H1 (cell line): ENCODE data around the gene BPHL. TPM values are rescaled to one million over a fixed set of nuclear protein-coding genes. Genes with fewer than 3 reads are reported as not detected.

Experiments
- CTCF ChIA-PET: fragments of 300-600 bp; sonication (Branson Sonifier 250); formaldehyde crosslinking; loops from one replicate; lab custom pipeline; 2021; ENCODE audit not compliant: partially characterized antibody; lab: Charles Lee
- POLR2A ChIA-PET: fragments of 300-600 bp; sonication (Branson Sonifier 250); formaldehyde crosslinking; loops from one replicate; lab custom pipeline; 2021; ENCODE audit warnings: inconsistent platforms; ENCODE audit not compliant: partially characterized antibody; lab: Charles Lee
- DNase-seq, 2 experiments: peaks; one replicate each; pipeline versions ENCODE4 v3.0.0 to v3.0.0-alpha.2; 2010 to 2022; ENCODE audit warnings: low spot score in 2 of 2, low read depth in 1 of 2, mixed read lengths in 1 of 2
- FAIRE-seq: peaks from 2 replicates; lab custom pipeline; 2011; peaks lifted over from hg19 to GRCh38; lab: Jason Lieb, UNC
- H2AFZ ChIP-seq: 2 replicates; pipeline ENCODE4 v1.8.1; 2012; ENCODE audit warnings: low read length, inconsistent platforms
- H2AK5ac ChIP-seq: 2 replicates; pipeline ENCODE4 v1.6.1; 2013; ENCODE audit warnings: low read depth, low read length
- H2BK120ac ChIP-seq: replicated peaks from 2 replicates; pipeline ENCODE3; 2013; ENCODE audit warnings: low read depth, low read length, inconsistent platforms
- H2BK12ac ChIP-seq: 2 replicates; pipeline ENCODE4 v1.6.1; 2013; ENCODE audit warnings: low read depth, low read length
- H2BK15ac ChIP-seq: 2 replicates; pipeline ENCODE4 v1.6.1; 2013; ENCODE audit warnings: low read length
- H2BK20ac ChIP-seq: 2 replicates; pipeline ENCODE4 v1.6.1; 2013; ENCODE audit warnings: low read length
- H2BK5ac ChIP-seq: 2 replicates; pipeline ENCODE4 v1.6.1; 2013; ENCODE audit warnings: low read depth, low read length
- H3K14ac ChIP-seq: 2 replicates; pipeline ENCODE4 v1.6.1; 2013; ENCODE audit warnings: inconsistent platforms; ENCODE audit not compliant: insufficient read length
- H3K18ac ChIP-seq: 2 replicates; pipeline ENCODE4 v1.6.1; 2013; ENCODE audit warnings: low read length; ENCODE audit errors: extremely low read depth
- H3K23ac ChIP-seq: 2 replicates; pipeline ENCODE4 v1.6.1; 2013; ENCODE audit warnings: inconsistent platforms; ENCODE audit not compliant: insufficient read length
- H3K23me2 ChIP-seq: 2 replicates; pipeline ENCODE4 v1.6.1; 2013; ENCODE audit warnings: low read depth, low read length
- H3K27ac ChIP-seq: 2 replicates; pipeline ENCODE4 v1.6.1; 2011; ENCODE audit warnings: low read depth, low read length, inconsistent platforms
- H3K27me3 ChIP-seq, 4 experiments: replicated peaks in 1 of 4; 1 replicate in 1 of 4; 2 replicates in 3 of 4; pipeline versions ENCODE4 v1.6.1 to v1.8.1; 2011 to 2013; ENCODE audit warnings: low read length in 3 of 4, mild to moderate bottlenecking in 3 of 4, inconsistent platforms in 2 of 4, mixed read lengths in 2 of 4, moderate library complexity in 1 of 4; ENCODE audit not compliant: control insufficient read depth in 3 of 4, insufficient read depth in 3 of 4; ENCODE audit errors: extremely low read depth in 1 of 4
- H3K36me3 ChIP-seq, 4 experiments: 2 replicates each; pipeline versions ENCODE4 v1.6.1 to v1.8.1; 2011 to 2013; ENCODE audit warnings: mild to moderate bottlenecking in 4 of 4, low read length in 3 of 4, moderate library complexity in 2 of 4, control low read depth in 1 of 4, inconsistent platforms in 1 of 4; ENCODE audit not compliant: insufficient read depth in 4 of 4, control insufficient read depth in 2 of 4
- H3K4ac ChIP-seq: replicated peaks from 2 replicates; pipeline ENCODE3; 2013; ENCODE audit warnings: low read length, low read depth, mixed read lengths, inconsistent platforms; ENCODE audit not compliant: insufficient read length
- H3K4me1 ChIP-seq, 4 experiments: replicated peaks in 1 of 4; 1 replicate in 1 of 4; 2 replicates in 3 of 4; pipeline versions ENCODE4 v1.6.1 to v1.8.1; 2011 to 2013; ENCODE audit warnings: low read length in 3 of 4, inconsistent platforms in 2 of 4, mixed read lengths in 1 of 4; ENCODE audit not compliant: insufficient read depth in 4 of 4, control insufficient read depth in 3 of 4
- H3K4me2 ChIP-seq, 2 experiments: 2 replicates each; pipeline versions ENCODE4 v1.6.1 to v1.8.1; 2011 to 2013; ENCODE audit warnings: low read depth in 2 of 2, low read length in 2 of 2, control low read depth in 1 of 2, inconsistent platforms in 1 of 2, mild to moderate bottlenecking in 1 of 2; ENCODE audit not compliant: insufficient read depth in 1 of 2
- H3K4me3 ChIP-seq, 4 experiments: fragments of 200-600, 300-600 bp in 1 of 4; sonication (generic), shearing (Covaris generic), sonication (Bioruptor Twin) in 1 of 4; 2 replicates each; pipeline versions ENCODE4 v1.5.1 to v1.8.1; 2011 to 2016; ENCODE audit warnings: low read length in 4 of 4, low read depth in 3 of 4, control low read depth in 2 of 4, inconsistent platforms in 2 of 4, mild to moderate bottlenecking in 2 of 4, mixed read lengths in 1 of 4, moderate library complexity in 1 of 4; ENCODE audit not compliant: insufficient read depth in 2 of 4; ENCODE audit errors: extremely low read depth in 1 of 4
- H3K56ac ChIP-seq: replicated peaks from 2 replicates; pipeline ENCODE3; 2013; ENCODE audit warnings: low read depth, mild to moderate bottlenecking, mixed read lengths, low read length, inconsistent platforms; ENCODE audit not compliant: insufficient read length
- H3K79me1 ChIP-seq: 2 replicates; pipeline ENCODE4 v1.6.1; 2013; ENCODE audit warnings: low read depth, low read length, control low read depth
- H3K79me2 ChIP-seq, 2 experiments: 2 replicates each; pipeline versions ENCODE4 v1.6.1 to v1.8.1; 2012 to 2013; ENCODE audit warnings: low read length in 2 of 2, mild to moderate bottlenecking in 2 of 2, inconsistent platforms in 1 of 2; ENCODE audit not compliant: insufficient read depth in 2 of 2, control insufficient read depth in 1 of 2
- H3K9ac ChIP-seq, 4 experiments: replicated peaks in 1 of 4; 1 replicate in 1 of 4; 2 replicates in 3 of 4; pipeline versions ENCODE4 v1.6.1 to v1.8.1; 2011 to 2013; ENCODE audit warnings: low read depth in 3 of 4, low read length in 3 of 4, control low read depth in 2 of 4, mild to moderate bottlenecking in 2 of 4, moderate library complexity in 2 of 4, inconsistent platforms in 1 of 4; ENCODE audit errors: extremely low read depth in 1 of 4
- H3K9me3 ChIP-seq, 2 experiments: 2 replicates each; pipeline versions ENCODE4 v1.6.1 to v1.8.1; 2012 to 2013; ENCODE audit warnings: mild to moderate bottlenecking in 2 of 2, moderate library complexity in 2 of 2, control low read depth in 1 of 2, inconsistent platforms in 1 of 2, low read depth in 1 of 2, low read length in 1 of 2, mixed read lengths in 1 of 2; ENCODE audit not compliant: insufficient read depth in 2 of 2
- H4K20me1 ChIP-seq, 2 experiments: replicated peaks in 1 of 2; 2 replicates each; pipeline versions ENCODE3 to v1.8.1; 2011 to 2013; ENCODE audit warnings: inconsistent platforms in 2 of 2, low read length in 2 of 2, mild to moderate bottlenecking in 1 of 2; ENCODE audit not compliant: insufficient read depth in 2 of 2, control insufficient read depth in 1 of 2
- H4K5ac ChIP-seq: 2 replicates; pipeline ENCODE4 v1.6.1; 2013; ENCODE audit warnings: low read length, low read depth, mixed read lengths, inconsistent platforms; ENCODE audit not compliant: insufficient read length
- H4K8ac ChIP-seq: 2 replicates; pipeline ENCODE4 v1.8.0; 2013; ENCODE audit warnings: mild to moderate bottlenecking, moderate library complexity, low read length, inconsistent platforms; ENCODE audit not compliant: insufficient read depth; ENCODE audit errors: extremely low read depth
- H4K91ac ChIP-seq: replicated peaks from 2 replicates; pipeline ENCODE3; 2013; ENCODE audit warnings: low read length, mixed read lengths, inconsistent platforms; ENCODE audit not compliant: insufficient read length
- BRCA1 ChIP-seq: IDR thresholded peaks from 2 replicates; pipeline ENCODE4 v1.6.1; 2012; ENCODE audit warnings: low read depth, low read length, improper control_type of control experiment
- CHD2 ChIP-seq: IDR thresholded peaks from 2 replicates; pipeline ENCODE4 v1.6.1; 2012; ENCODE audit warnings: low read length, improper control_type of control experiment
- EGR1 ChIP-seq: IDR thresholded peaks from 2 replicates; pipeline ENCODE4 v1.6.1; 2011; ENCODE audit warnings: low read depth, low read length, borderline replicate concordance
- PHF8 ChIP-seq: fragments of 200-600 bp; sonication (generic); conservative IDR thresholded peaks from 2 replicates; pipeline ENCODE4 v1.7.1; 2012; ENCODE audit warnings: low read depth, mild to moderate bottlenecking, inconsistent platforms, low read length, moderate library complexity
- POLR2A ChIP-seq, 2 experiments: IDR thresholded peaks; 1 replicate in 1 of 2; 2 replicates in 1 of 2; pipeline ENCODE4 v1.6.1; 2011; ENCODE audit warnings: low read depth in 2 of 2, low read length in 2 of 2, mild to moderate bottlenecking in 2 of 2; ENCODE audit errors: control extremely low read depth in 1 of 2
- RXRA ChIP-seq: IDR thresholded peaks from 2 replicates; pipeline ENCODE4 v1.6.1; 2011; ENCODE audit warnings: low read depth, mild to moderate bottlenecking, low read length, moderate library complexity; ENCODE audit not compliant: insufficient read depth
- SIRT6 ChIP-seq: IDR thresholded peaks from one replicate; pipeline ENCODE4 v1.7.1; 2012; ENCODE audit warnings: low read length, inconsistent platforms
- SP1 ChIP-seq: IDR thresholded peaks from 2 replicates; pipeline ENCODE4 v1.6.1; 2011; ENCODE audit warnings: low read depth, low read length
- WGBS, 2 experiments: shearing (Covaris generic) in 1 of 2; methylation state at CpG; one replicate each; pipeline versions ENCODE4 v1.1.6 to v1.1.7; 2013 to 2015; ENCODE audit warnings: low lambda C conversion rate in 2 of 2, mixed read lengths in 2 of 2, inconsistent platforms in 1 of 2, low coverage in 1 of 2, missing lambda C conversion rate in 1 of 2; ENCODE audit not compliant: insufficient replicate concordance in 2 of 2, insufficient coverage in 1 of 2, insufficient read length in 1 of 2; ENCODE audit errors: extremely low coverage in 1 of 2, missing lambda C conversion rate in 1 of 2; 5-methylcytosine and 5-hydroxymethylcytosine counted together
- polyA plus RNA-seq, 7 experiments: library from polyadenylated mRNA; depleted of rRNA in 3 of 7; stranded (reverse) in 5 of 7; unstranded in 2 of 7; fragments of >200 nt in 5 of 7; fragments of 200-250 nt in 2 of 7; gene quantifications; 1 replicate in 5 of 7; 2 replicates in 1 of 7; 4 replicates in 1 of 7; pipeline versions ENCODE4 v1.2.1 to v1.2.3, GENCODE V29; 2011 to 2013; ENCODE audit warnings: missing spikeins in 2 of 7, mixed read lengths in 2 of 7
- total RNA-seq: library from RNA; stranded (reverse); fragmentation: NEBNext Ultra II Directional; extraction: Animal tissue kit (Norgen Biotek cat#: 25700); gene quantifications from 2 replicates; pipeline ENCODE4 v1.2.1, GENCODE V29; 2021

BPHL gene
- total and polyA plus RNA-seq, 2 of the 8 experiments (the other 6 are each of a cell fraction or from before 2014, with no cell fraction given) = 24.4 to 36.4 TPM

DNA sequence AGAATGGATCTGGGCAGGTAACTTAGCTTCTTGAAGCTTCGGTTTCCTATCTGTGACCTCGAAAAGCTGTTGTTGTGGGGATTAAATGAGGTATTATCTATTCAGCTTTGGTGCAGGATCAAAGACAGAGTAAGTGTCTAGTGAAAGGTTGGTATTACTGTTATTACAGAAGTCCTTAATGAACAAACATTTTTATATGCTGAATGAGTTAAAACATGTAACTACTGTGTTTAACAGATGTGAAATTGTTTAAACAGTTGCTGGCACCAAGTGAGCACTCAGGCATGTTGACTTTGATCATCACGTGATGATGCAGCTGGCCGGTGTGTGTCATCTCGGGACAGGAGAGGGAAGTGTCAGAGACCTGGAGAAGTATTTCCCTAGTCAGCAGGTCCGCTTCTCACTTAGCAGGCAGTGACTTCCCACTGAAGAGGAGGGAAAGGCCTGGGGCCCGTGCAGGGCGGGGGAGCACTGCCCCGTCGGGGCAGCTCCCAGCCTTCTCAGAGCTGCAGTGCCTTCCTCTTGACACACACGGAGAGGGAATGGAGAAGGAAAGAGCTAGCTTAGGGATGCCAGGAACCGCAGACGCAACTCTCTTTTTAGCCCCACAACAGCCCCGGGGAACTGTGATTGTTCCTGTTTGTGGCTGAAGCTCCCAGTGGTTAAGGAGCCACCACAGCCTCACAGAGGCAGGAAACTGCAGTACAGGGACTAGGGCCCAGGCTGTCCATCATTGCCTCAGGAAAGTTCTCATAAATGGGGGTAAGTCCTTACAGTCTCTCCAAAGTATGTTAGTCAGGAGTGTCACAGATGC lies 20.8 kb downstream of the BPHL start:
- Histone ChIP-seq H3K27me3 (no peaks in the 10 kb centered on the region), H2BK20ac (no peak overlapping the region), H2BK12ac (no peak overlapping the region), H3K14ac (no peak overlapping the region), H3K9ac (no peak overlapping the region), H3K79me2 (no peaks in the 10 kb centered on the region), H3K18ac (no peak overlapping the region), H3K79me1 (no peaks in the 10 kb centered on the region), H3K23ac (no peak overlapping the region), H3K27ac (no peak overlapping the region), H3K36me3 (peaks cover 13 to 58% (median 39%) of the 10 kb centered on the region in 4 experiments), H3K4me2 (no peak overlapping the region), H3K9me3 (no peaks in the 10 kb centered on the region), H2BK15ac (no peak overlapping the region), H4K91ac (no peak overlapping the region), H4K8ac (no peak overlapping the region), H2BK120ac (no peak overlapping the region), H2AFZ (no peak overlapping the region), H4K5ac (no peak overlapping the region), H4K20me1 (no peaks in the 10 kb centered on the region), H3K23me2 (no peaks in the 10 kb centered on the region), H3K4ac (no peak overlapping the region), H3K4me3 (no peak overlapping the region), H2BK5ac (no peak overlapping the region), H3K4me1 (peaks cover 0 to 7% (median 3%) of the 10 kb centered on the region in 4 experiments; a peak in 5 of 7 replicates), H3K56ac (no peak overlapping the region), H2AK5ac (no peak overlapping the region)
- ChIA-PET POLR2A (interaction anchor here (0.6 to 7.3 kb wide), 8 partner anchors 8 to 191 kb away, joined by 3 to 56 read pairs (median 6); partner anchors contain the start of gene TUBB2A), CTCF (interaction anchor here (0.8 to 1.9 kb wide), 6 partner anchors 10 to 109 kb away, joined by 3 to 11 read pairs (median 6); no protein-coding TSS in a partner anchor)
- no peak for DNase-seq
- no peak for FAIRE-seq
- no peak for TF ChIP-seq SP1
- no peak for TF ChIP-seq EGR1
- no peak for TF ChIP-seq BRCA1
- TF ChIP-seq CHD2 = no peak
- TF ChIP-seq RXRA = no peak
- no peak for TF ChIP-seq POLR2A (IDR thresholded peaks at IDR 0.05; ENCODE audit: control extremely low read depth in 1 of 2, low read depth in 2 of 2, low read length in 2 of 2)
- TF ChIP-seq SIRT6 = no peak
- no peak for TF ChIP-seq PHF8
- 91% methylated on average over 14 of the region's 14 CpGs; no CpG with 5 or more reads in 1 of the 2 experiments for WGBS, 2 experiments
